Mesendoderm (in vitro differentiated cells): Measurements from ENCODE around the gene FXYD4.

Source experiments
- DNase-seq: peaks from one replicate; pipeline ENCODE4 v3.0.0; 2013
- H2AK5ac ChIP-seq: 2 replicates; pipeline ENCODE4 v1.6.1; 2013; ENCODE audit warnings: low read length, inconsistent platforms
- H2BK120ac ChIP-seq: 2 replicates; pipeline ENCODE4 v1.6.1; 2013; ENCODE audit warnings: low read depth, mild to moderate bottlenecking, low read length, moderate library complexity, mixed read lengths
- H2BK15ac ChIP-seq: replicated peaks from 2 replicates; pipeline ENCODE4 v1.6.1; 2013; ENCODE audit warnings: low read depth, mild to moderate bottlenecking, moderate library complexity
- H2BK5ac ChIP-seq: 2 replicates; pipeline ENCODE4 v1.6.1; 2013; ENCODE audit warnings: low read length, inconsistent platforms
- H3K18ac ChIP-seq: 2 replicates; pipeline ENCODE4 v1.6.1; 2013; ENCODE audit warnings: mild to moderate bottlenecking, low read length, mixed read lengths
- H3K23ac ChIP-seq: one replicate; pipeline ENCODE4 v1.6.1; 2013; ENCODE audit warnings: low read length
- H3K27ac ChIP-seq: 2 replicates; pipeline ENCODE4 v1.5.1; 2013; ENCODE audit warnings: low read depth, mild to moderate bottlenecking, inconsistent platforms, low read length, moderate library complexity
- H3K27me3 ChIP-seq: 2 replicates; pipeline ENCODE4 v1.6.1; 2013; ENCODE audit warnings: low read length, control low read depth, mild to moderate bottlenecking, inconsistent platforms; ENCODE audit not compliant: insufficient read depth, poor library complexity
- H3K36me3 ChIP-seq: 2 replicates; pipeline ENCODE4 v1.6.1; 2013; ENCODE audit warnings: low read length, inconsistent platforms; ENCODE audit not compliant: control insufficient read depth, insufficient read depth
- H3K4ac ChIP-seq: one replicate; pipeline ENCODE4 v1.6.1; 2013; ENCODE audit warnings: low read depth, mild to moderate bottlenecking, low read length, moderate library complexity
- H3K4me1 ChIP-seq: 2 replicates; pipeline ENCODE4 v1.6.1; 2013; ENCODE audit warnings: low read depth, low read length, inconsistent platforms; ENCODE audit not compliant: control insufficient read depth
- H3K4me2 ChIP-seq: 2 replicates; pipeline ENCODE4 v1.6.1; 2013; ENCODE audit warnings: low read length
- H3K4me3 ChIP-seq: 2 replicates; pipeline ENCODE4 v1.5.1; 2013; ENCODE audit warnings: mild to moderate bottlenecking, low read length
- H3K56ac ChIP-seq: one replicate; pipeline ENCODE4 v1.6.1; 2013; ENCODE audit warnings: low read length
- H3K79me1 ChIP-seq: 2 replicates; pipeline ENCODE4 v1.6.1; 2013; ENCODE audit warnings: low read length, inconsistent platforms
- H3K79me2 ChIP-seq: 2 replicates; pipeline ENCODE4 v1.6.1; 2013; ENCODE audit warnings: mild to moderate bottlenecking, low read length; ENCODE audit not compliant: control insufficient read depth, insufficient read depth
- H3K9ac ChIP-seq: 2 replicates; pipeline ENCODE4 v1.6.1; 2013; ENCODE audit warnings: low read length, inconsistent platforms
- H4K5ac ChIP-seq: one replicate; pipeline ENCODE4 v1.6.1; 2013; ENCODE audit warnings: low read length
- H4K8ac ChIP-seq: one replicate; pipeline ENCODE4 v1.6.1; 2013; ENCODE audit warnings: low read depth, mild to moderate bottlenecking, control low read depth, low read length, moderate library complexity
- WGBS: extraction: QIAGEN DNeasy Blood & Tissue Kit; methylation state at CpG from one replicate; pipeline ENCODE4 v1.1.7; 2013; ENCODE audit warnings: low lambda C conversion rate, missing lambda C conversion rate; ENCODE audit not compliant: insufficient coverage; ENCODE audit errors: extremely low coverage; 5-methylcytosine and 5-hydroxymethylcytosine counted together

The FXYD4 gene

DNA sequence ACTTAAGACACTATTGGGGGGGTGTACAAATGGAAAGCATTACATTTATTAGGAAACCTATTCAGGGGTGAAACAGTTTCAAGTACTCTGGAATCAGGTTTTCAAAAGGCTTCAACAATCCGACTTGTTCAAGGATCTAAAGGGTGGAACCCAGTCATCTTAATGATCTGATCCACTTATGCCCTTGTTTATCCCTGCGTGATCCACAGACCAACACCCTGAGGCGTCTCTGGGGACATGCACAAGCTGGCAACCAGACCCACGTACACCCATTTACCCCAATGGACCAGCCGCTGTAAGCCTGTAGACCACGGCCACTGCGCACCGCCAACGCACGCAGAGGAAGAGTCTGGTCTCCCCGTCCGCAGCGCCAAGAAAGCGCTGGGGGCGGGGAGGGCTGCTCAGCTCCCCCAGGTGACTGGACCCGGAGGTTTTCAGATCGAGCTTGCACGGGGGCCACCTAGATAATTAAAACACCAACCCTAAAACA lies 24.2 kb downstream of the FXYD4 start:
- Histone ChIP-seq H4K8ac (no peak overlapping the region), H3K18ac (peak overlapping the region; percentile 35), H3K23ac (no peak overlapping the region), H3K4me1 (peaks cover 8% of the 10 kb centered on the region), H3K27me3 (no peaks in the 10 kb centered on the region), H3K4me2 (peak overlapping the region; percentile 85), H3K79me1 (peaks cover 14% of the 10 kb centered on the region), H3K4ac (peak overlapping the region; percentile 8), H2AK5ac (no peak overlapping the region), H2BK15ac (no peak overlapping the region), H2BK5ac (no peak overlapping the region), H3K79me2 (peaks cover 81% of the 10 kb centered on the region), H4K5ac (no peak overlapping the region), H3K27ac (peak overlapping the region; percentile 91), H3K9ac (peak overlapping the region; percentile 99), H3K4me3 (peak overlapping the region; percentile 59), H2BK120ac (no peak overlapping the region), H3K36me3 (peaks cover 13% of the 10 kb centered on the region), H3K56ac (peak overlapping the region; percentile 88)
- no peak for DNase-seq
- WGBS, result no CpG with 5 or more reads among the region's 18 CpGs

DNA sequence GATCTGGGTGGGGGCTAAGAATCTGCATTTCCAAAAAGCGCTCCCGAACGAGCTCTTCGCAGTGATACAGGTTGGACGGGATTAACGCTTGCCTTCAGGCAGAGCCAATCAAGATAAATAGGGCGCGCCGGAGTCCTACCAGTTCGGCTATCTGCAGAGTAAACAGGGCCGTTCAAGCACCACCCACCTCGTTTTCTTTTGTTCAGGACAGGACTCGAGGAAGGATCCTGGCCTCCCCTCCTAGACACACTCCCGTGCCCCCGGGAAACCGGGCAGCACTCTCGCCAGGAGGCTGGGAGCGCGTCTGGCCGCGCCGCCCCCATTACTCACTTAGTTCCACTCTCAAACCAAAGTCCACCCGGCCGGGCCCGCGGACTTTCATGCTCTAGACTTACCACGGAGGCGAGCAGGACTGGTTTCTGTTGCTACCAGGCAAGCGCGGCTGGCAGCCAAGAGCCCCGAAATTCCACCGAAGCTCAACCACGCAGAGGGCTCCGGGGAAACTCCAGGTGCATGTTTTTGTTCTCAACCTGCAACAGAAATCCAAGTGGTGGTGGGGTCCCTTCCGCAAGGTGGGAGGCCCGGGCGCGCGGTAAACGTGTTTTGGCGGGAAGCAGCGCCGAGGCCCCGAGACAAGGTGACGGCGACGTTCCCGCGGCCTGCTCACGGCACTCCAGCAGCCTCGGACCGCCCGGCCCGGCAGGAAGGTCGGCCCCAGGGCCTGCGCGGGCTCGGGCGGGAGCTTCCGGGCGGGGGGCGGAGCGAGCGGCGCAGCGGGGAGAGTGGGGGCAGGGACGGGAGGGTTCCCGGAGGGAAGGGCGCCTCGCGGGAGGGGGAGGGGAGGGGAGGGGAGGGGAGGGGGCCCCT lies 24.9 kb downstream of the FXYD4 start:
- Histone ChIP-seq H3K23ac (peak overlapping the region; percentile 66), H4K5ac (peak overlapping the region; percentile 81)
- no CpG with 5 or more reads among the region's 71 CpGs for WGBS

DNA sequence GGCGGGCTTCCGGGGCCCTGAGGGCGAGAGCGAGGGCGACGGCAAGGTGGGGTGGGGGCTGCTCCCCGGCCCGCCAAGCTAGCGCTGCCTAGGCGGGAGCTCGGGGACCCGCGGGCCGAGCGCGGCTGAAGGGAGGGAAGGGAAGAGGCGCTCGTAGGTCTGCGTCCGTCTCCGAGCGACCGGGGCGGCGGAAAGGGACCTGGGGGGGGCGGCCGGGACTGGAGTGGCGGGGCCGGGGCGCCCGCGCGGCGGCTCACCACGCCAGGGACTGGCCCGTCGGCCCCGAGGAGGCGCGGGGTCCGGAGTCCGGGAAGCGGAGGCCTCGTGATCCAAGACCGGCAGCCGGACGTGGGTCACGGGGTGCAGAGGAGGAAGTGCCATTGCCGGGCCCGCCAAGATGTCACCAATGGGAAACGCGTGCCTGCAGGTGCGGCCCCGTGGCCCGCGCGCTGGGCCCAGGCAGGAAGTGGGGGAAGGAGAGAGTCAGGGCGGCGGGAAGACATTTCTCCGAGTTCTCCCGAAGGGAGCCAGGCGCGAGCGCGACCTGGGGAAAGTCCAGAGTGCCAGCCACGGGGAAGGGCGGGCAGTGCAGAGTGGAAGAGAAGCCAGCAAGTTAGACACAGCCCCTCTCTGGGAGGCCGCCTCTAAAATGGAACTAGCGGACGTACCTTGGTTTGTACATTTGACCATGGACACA lies 25.6 kb downstream of the FXYD4 start:
- Histone ChIP-seq H3K4ac (peak overlapping the region; percentile 95), H3K4me1 (peaks cover 8% of the 10 kb centered on the region), H3K4me2 (peak overlapping the region; percentile 81), H4K5ac (no peak overlapping the region), H3K9ac (peak overlapping the region; percentile 88), H3K4me3 (peak overlapping the region; percentile 52), H3K36me3 (peaks cover 8% of the 10 kb centered on the region), H2AK5ac (no peak overlapping the region), H3K27ac (peak overlapping the region; percentile 100), H3K18ac (peak overlapping the region; percentile 97), H4K8ac (peak overlapping the region; percentile 96), H3K23ac (peak overlapping the region; percentile 89), H3K79me2 (peaks cover 82% of the 10 kb centered on the region), H3K27me3 (no peaks in the 10 kb centered on the region), H2BK5ac (no peak overlapping the region), H3K79me1 (peaks cover 9% of the 10 kb centered on the region), H2BK15ac (no peak overlapping the region), H2BK120ac (peak overlapping the region; percentile 29), H3K56ac (peak overlapping the region; percentile 88)
- DNase-seq, result peak; percentile 97
- no CpG with 5 or more reads among the region's 70 CpGs for WGBS

More for the DNA sequence above, 24.9 kb downstream of the FXYD4 start:
- H2BK15ac ChIP-seq, result no peak overlapping the region
- DNase-seq, result peak; percentile 91
- H4K8ac ChIP-seq, result peak overlapping the region; percentile 96
- H3K4me1 ChIP-seq, result peaks cover 8% of the 10 kb centered on the region
- H3K27ac ChIP-seq, result peak overlapping the region; percentile 100
- H3K4me3 ChIP-seq, result peak overlapping the region; percentile 59
- H3K4ac ChIP-seq, result peak overlapping the region; percentile 95
- H3K56ac ChIP-seq, result peak overlapping the region; percentile 88
- H3K4me2 ChIP-seq, result peak overlapping the region; percentile 85
- H2AK5ac ChIP-seq, result no peak overlapping the region
- H2BK120ac ChIP-seq, result no peak overlapping the region
- peaks cover 14% of the 10 kb centered on the region for H3K79me1 ChIP-seq
- peaks cover 13% of the 10 kb centered on the region for H3K36me3 ChIP-seq
- no peaks in the 10 kb centered on the region for H3K27me3 ChIP-seq
- peak overlapping the region; percentile 99 for H3K9ac ChIP-seq
- peak overlapping the region; percentile 90 for H2BK5ac ChIP-seq
- H3K18ac ChIP-seq, result peak overlapping the region; percentile 99
- H3K79me2 ChIP-seq, result peaks cover 83% of the 10 kb centered on the region

DNA sequence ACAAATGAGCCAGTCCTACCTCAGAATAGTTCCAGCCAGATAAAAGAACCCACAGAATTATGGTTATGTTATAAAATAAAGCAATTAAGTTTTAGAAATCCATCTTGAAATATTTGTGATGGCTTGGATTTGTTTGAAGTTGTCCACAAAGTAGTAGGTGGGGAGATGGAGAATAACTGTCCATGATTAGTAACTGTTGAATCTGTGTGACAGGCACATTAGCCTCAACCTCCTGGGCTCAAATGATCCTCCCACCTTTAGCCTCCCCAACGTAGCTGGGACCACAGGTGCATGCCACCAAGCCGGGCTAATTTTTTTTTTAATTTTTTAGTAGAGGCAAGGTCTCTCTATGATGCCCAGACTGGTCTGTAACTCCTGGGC lies 27.5 kb downstream of the FXYD4 start:
- Histone ChIP-seq H3K27me3 (no peaks in the 10 kb centered on the region), H3K27ac (no peak overlapping the region), H2BK5ac (no peak overlapping the region), H2BK15ac (no peak overlapping the region), H2AK5ac (no peak overlapping the region), H3K79me2 (peaks cover 85% of the 10 kb centered on the region), H3K4ac (no peak overlapping the region), H2BK120ac (no peak overlapping the region), H3K18ac (no peak overlapping the region), H3K23ac (no peak overlapping the region), H3K4me3 (no peak overlapping the region), H4K5ac (no peak overlapping the region), H3K4me2 (no peak overlapping the region), H3K4me1 (peaks cover 8% of the 10 kb centered on the region), H3K36me3 (peaks cover under 1% of the 10 kb centered on the region), H3K56ac (no peak overlapping the region), H3K9ac (no peak overlapping the region), H3K79me1 (peaks cover under 1% of the 10 kb centered on the region), H4K8ac (no peak overlapping the region)
- DNase-seq, result no peak
- WGBS, result no CpG with 5 or more reads among the region's 2 CpGs

DNA sequence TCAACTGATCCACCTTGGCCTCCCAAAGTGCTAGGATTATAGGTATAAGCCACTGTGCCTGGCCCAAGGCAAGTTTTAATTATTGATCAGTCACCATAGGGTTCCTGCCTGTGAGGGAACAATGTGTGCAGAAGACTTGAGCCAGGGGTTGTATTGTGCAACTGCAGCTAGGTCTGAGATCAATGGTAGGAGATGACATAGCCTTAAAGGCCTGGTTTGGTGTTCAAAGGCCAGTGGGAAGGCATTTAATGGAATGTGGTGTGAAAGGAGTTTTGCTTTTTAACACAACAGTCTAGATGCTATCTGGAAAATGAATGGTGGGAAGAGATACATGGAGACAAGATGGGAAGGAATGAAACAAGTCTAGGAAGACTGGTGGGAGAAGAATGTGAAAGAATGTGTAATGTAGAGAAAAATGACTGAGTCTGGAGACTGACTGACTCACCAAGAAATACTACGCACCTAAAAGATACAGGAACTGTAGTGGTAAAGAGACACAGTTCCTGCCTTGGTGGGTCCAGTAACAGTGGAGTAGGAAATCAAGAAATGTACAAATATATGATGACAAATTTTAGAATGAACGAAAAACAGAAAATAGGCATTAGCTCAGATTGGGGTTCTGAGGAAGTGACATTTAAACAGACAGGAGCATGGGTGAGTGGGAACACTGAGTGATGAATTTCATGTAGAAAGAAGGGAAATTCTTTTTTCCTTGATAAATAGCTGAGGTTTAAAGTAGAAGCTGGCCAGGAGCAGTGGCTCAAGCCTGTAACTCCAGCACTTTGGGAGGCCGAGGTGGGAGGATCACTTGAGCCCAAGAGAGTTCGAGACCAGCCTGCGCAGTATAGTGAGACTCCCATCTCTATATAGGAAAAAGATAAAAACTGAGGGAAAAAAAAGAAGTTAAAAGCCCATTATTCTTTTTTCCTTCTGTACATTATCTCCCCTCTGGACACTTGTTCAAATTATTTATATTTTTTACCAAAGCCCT lies 28.2 kb downstream of the FXYD4 start:
- no peak overlapping the region for H3K56ac ChIP-seq
- H2BK5ac ChIP-seq, result no peak overlapping the region
- no peak overlapping the region for H2BK120ac ChIP-seq
- H3K4me3 ChIP-seq, result no peak overlapping the region
- peaks cover 8% of the 10 kb centered on the region for H3K4me1 ChIP-seq
- H3K36me3 ChIP-seq, result no peaks in the 10 kb centered on the region
- no peak overlapping the region for H3K23ac ChIP-seq
- H3K27me3 ChIP-seq, result no peaks in the 10 kb centered on the region
- no peak overlapping the region for H3K4ac ChIP-seq
- peak; percentile 57 for DNase-seq
- H2AK5ac ChIP-seq, result no peak overlapping the region
- no peak overlapping the region for H2BK15ac ChIP-seq
- H3K18ac ChIP-seq, result no peak overlapping the region
- no CpG with 5 or more reads among the region's 5 CpGs for WGBS
- H3K79me2 ChIP-seq, result peaks cover 84% of the 10 kb centered on the region
- H3K79me1 ChIP-seq, result no peaks in the 10 kb centered on the region
- H4K5ac ChIP-seq, result no peak overlapping the region
- H3K27ac ChIP-seq, result no peak overlapping the region
- no peak overlapping the region for H4K8ac ChIP-seq
- peak overlapping the region; percentile 0 for H3K9ac ChIP-seq
- H3K4me2 ChIP-seq, result no peak overlapping the region
